CD4-positive, alpha-beta T cell treated with Interleukin-6 for 4 hours (primary cell): Measurements from ENCODE around the gene CYP3A7.
"Not testable (repeated sequence)": the region's sequence is repeated elsewhere in the genome, so short reads cannot be mapped to it uniquely, and the experiment has no call there.

ENCODE experiments used
- DNase-seq: peaks from one replicate; pipeline ENCODE4 v3.0.0-alpha.2; 2020; ENCODE audit warnings: mixed read lengths

CYP3A7 gene

GRCh38 chr7:99665312-99666012, 69.5 kb downstream of the CYP3A7 start:
- DNase-seq = no peak

GRCh38 chr7:99657879-99658278, 77.1 kb downstream of the CYP3A7 start:
- DNase-seq = not testable (repeated sequence)
